GM23338 (cell line): ENCODE measurements around the gene RNF186. TPM values are rescaled to one million over a fixed set of nuclear protein-coding genes. Genes with fewer than 3 reads are reported as not detected.

Source experiments
- ATAC-seq: fragments of 200-7000 bp; cut with Tn5 transposase; 3 replicates; pipeline ENCODE4 v1.9.1; 2020
- DNase-seq: peaks from one replicate; pipeline ENCODE4 v3.0.0-alpha.2; 2015; ENCODE audit warnings: low spot score
- H2AFZ ChIP-seq: fragments of 200-600 bp; sonication (generic); 2 replicates; pipeline ENCODE4 v1.8.0; 2016; ENCODE audit warnings: antibody characterized with exemption, mild to moderate bottlenecking, moderate library complexity
- H3F3A ChIP-seq: fragments of 200-600 bp; sonication (generic); replicated peaks from 2 replicates; pipeline ENCODE4 v1.8.0; 2017; ENCODE audit warnings: antibody characterized with exemption, mixed run types, low read depth
- H3K27ac ChIP-seq: fragments of 200-600 bp; sonication (generic); 2 replicates; pipeline ENCODE4 v1.6.1; 2016; ENCODE audit warnings: low read depth
- H3K27me3 ChIP-seq: fragments of 200-600 bp; sonication (generic); 2 replicates; pipeline ENCODE4 v1.8.0; 2016; ENCODE audit warnings: mild to moderate bottlenecking, mixed run types, moderate library complexity; ENCODE audit not compliant: insufficient read depth
- H3K36me3 ChIP-seq: fragments of 200-600 bp; sonication (generic); 2 replicates; pipeline ENCODE4 v1.8.0; 2016; ENCODE audit warnings: mild to moderate bottlenecking; ENCODE audit not compliant: insufficient read depth
- H3K4me1 ChIP-seq: fragments of 200-600 bp; sonication (generic); 2 replicates; pipeline ENCODE4 v1.8.0; 2016; ENCODE audit warnings: mild to moderate bottlenecking, moderate library complexity; ENCODE audit not compliant: insufficient read depth
- H3K4me2 ChIP-seq: fragments of 200-600 bp; sonication (generic); 2 replicates; pipeline ENCODE4 v1.7.1; 2017; ENCODE audit warnings: mixed run types
- H3K4me3 ChIP-seq: fragments of 200-600 bp; sonication (generic); 2 replicates; pipeline ENCODE4 v1.6.1; 2016; ENCODE audit warnings: mixed run types
- H3K79me2 ChIP-seq: fragments of 200-600 bp; sonication (generic); replicated peaks from 2 replicates; pipeline ENCODE4 v1.8.0; 2017; ENCODE audit warnings: mild to moderate bottlenecking; ENCODE audit not compliant: insufficient read depth
- H3K9me2 ChIP-seq: fragments of 200-600 bp; sonication (generic); 2 replicates; pipeline ENCODE4 v1.8.0; 2017; ENCODE audit not compliant: insufficient read depth
- H4K20me1 ChIP-seq: fragments of 200-600 bp; sonication (generic); replicated peaks from 2 replicates; pipeline ENCODE4 v1.8.0; 2017; ENCODE audit warnings: mild to moderate bottlenecking; ENCODE audit not compliant: insufficient read depth
- H3K27ac Mint-ChIP-seq: 2 replicates; pipeline ENCODE4 v1.8.0; 2020; ENCODE audit warnings: inconsistent platforms, mild to moderate bottlenecking, moderate library complexity, mixed read lengths
- H3K27me3 Mint-ChIP-seq: 3 replicates; pipeline ENCODE4 v1.8.0; 2022; ENCODE audit warnings: low read depth, mild to moderate bottlenecking, moderate library complexity, mixed read lengths, inconsistent platforms; ENCODE audit not compliant: insufficient read depth, poor library complexity
- H3K36me3 Mint-ChIP-seq: 3 replicates; pipeline ENCODE4 v1.8.0; 2021; ENCODE audit warnings: low read depth, mild to moderate bottlenecking, inconsistent platforms, moderate library complexity, mixed read lengths
- H3K4me1 Mint-ChIP-seq: 3 replicates; pipeline ENCODE4 v1.8.0; 2020; ENCODE audit warnings: mild to moderate bottlenecking, inconsistent platforms, mixed read lengths
- H3K4me3 Mint-ChIP-seq: 3 replicates; pipeline ENCODE4 v1.8.0; 2021; ENCODE audit warnings: moderate library complexity, mild to moderate bottlenecking, inconsistent platforms, mixed read lengths
- H3K9me3 Mint-ChIP-seq: 3 replicates; pipeline ENCODE4 v1.8.0; 2020; ENCODE audit warnings: moderate library complexity, mild to moderate bottlenecking, inconsistent platforms, mixed read lengths
- CREB1 ChIP-seq: fragments of 250-450 bp; sonication (Bioruptor Pico); IDR thresholded peaks from 2 replicates; pipeline ENCODE4 v1.5.0; 2020; ENCODE audit warnings: low read depth, mild to moderate bottlenecking, moderate library complexity
- EZH2phosphoT487 ChIP-seq: fragments of 200-600 bp; sonication (generic); IDR thresholded peaks from one replicate; pipeline ENCODE4 v1.8.1; 2018; ENCODE audit warnings: antibody characterized with exemption; ENCODE audit not compliant: unreplicated experiment
- JUNB ChIP-seq: IDR thresholded peaks from one replicate; pipeline ENCODE4 v1.6.1; 2016; ENCODE audit warnings: antibody characterized with exemption; ENCODE audit not compliant: unreplicated experiment
- NANOG ChIP-seq: IDR thresholded peaks from 2 replicates; pipeline ENCODE4 v1.6.1; 2016; ENCODE audit warnings: antibody characterized with exemption, borderline replicate concordance
- STAT1 ChIP-seq: IDR thresholded peaks from one replicate; pipeline ENCODE4 v1.6.1; 2016; ENCODE audit warnings: antibody characterized with exemption; ENCODE audit not compliant: unreplicated experiment
- polyA plus RNA-seq: library from polyadenylated mRNA; unstranded; fragments of >200 nt; fragmentation: Nextera tagmentation; extraction: Ambion mirVana; gene quantifications from 2 replicates; pipeline ENCODE4 v1.2.1, GENCODE V29; 2016
- total RNA-seq: library from RNA; depleted of rRNA; stranded (reverse); fragments of >200 nt; shearing (Covaris generic); gene quantifications from 2 replicates; pipeline ENCODE4 v1.2.3, GENCODE V29; 2014
- TF ChIP-seq, protein P1 (sequence below): fragments of 250-450 bp; sonication (Bioruptor Pico); IDR thresholded peaks from 2 replicates; pipeline ENCODE4 v1.5.0; 2020; ENCODE audit warnings: mild to moderate bottlenecking, moderate library complexity
- TF ChIP-seq, protein P2 (sequence below): IDR thresholded peaks from 2 replicates; pipeline ENCODE4 v1.6.1; 2016; ENCODE audit warnings: antibody characterized with exemption
- TF ChIP-seq, protein P3 (sequence below): IDR thresholded peaks from one replicate; pipeline ENCODE4 v1.6.1; 2018; ENCODE audit warnings: antibody characterized with exemption; ENCODE audit not compliant: unreplicated experiment

RNF186 gene
- total and polyA plus RNA-seq, 2 experiments from 2014 or later, result not detected

DNA sequence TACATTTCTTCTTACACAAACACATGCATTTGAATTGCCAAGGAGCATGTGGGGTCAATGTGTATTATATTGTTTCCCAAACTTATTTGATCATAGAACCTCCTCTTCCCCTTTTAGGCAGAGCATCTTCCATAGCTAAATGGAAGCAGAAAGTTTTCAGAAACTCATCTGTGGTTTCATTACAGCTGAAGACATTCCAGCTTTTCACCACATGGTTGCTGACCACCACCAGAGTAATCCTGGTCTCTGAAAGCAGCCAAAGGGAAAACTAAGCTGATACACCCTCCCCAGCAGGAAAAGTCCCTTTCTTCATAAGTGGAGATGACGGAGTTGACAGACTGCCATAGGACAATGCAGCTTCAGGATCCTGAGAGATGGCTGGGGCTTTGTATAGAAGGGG lies 37.0 kb upstream of the RNF186 start:
- H2AFZ ChIP-seq, result no peak overlapping the region; the same call in 1 of the 2 replicates
- Mint-ChIP-seq H3K4me3 (no peak overlapping the region), H3K9me3 (no peaks in the 10 kb centered on the region), H3K4me1 (no peaks in the 10 kb centered on the region), H3K27ac (no peak overlapping the region), H3K36me3 (no peaks in the 10 kb centered on the region), H3K27me3 (peaks cover 2% of the 10 kb centered on the region)
- H3K4me2 ChIP-seq, result no peak overlapping the region
- H3K4me1 ChIP-seq, result no peaks in the 10 kb centered on the region
- ATAC-seq, result no peak
- no peaks in the 10 kb centered on the region for H3K27me3 ChIP-seq
- H3F3A ChIP-seq, result no peaks in the 10 kb centered on the region
- TF ChIP-seq CREB1 (CRISPR knock-in tag), result no peak
- TF ChIP-seq, protein P1, sequence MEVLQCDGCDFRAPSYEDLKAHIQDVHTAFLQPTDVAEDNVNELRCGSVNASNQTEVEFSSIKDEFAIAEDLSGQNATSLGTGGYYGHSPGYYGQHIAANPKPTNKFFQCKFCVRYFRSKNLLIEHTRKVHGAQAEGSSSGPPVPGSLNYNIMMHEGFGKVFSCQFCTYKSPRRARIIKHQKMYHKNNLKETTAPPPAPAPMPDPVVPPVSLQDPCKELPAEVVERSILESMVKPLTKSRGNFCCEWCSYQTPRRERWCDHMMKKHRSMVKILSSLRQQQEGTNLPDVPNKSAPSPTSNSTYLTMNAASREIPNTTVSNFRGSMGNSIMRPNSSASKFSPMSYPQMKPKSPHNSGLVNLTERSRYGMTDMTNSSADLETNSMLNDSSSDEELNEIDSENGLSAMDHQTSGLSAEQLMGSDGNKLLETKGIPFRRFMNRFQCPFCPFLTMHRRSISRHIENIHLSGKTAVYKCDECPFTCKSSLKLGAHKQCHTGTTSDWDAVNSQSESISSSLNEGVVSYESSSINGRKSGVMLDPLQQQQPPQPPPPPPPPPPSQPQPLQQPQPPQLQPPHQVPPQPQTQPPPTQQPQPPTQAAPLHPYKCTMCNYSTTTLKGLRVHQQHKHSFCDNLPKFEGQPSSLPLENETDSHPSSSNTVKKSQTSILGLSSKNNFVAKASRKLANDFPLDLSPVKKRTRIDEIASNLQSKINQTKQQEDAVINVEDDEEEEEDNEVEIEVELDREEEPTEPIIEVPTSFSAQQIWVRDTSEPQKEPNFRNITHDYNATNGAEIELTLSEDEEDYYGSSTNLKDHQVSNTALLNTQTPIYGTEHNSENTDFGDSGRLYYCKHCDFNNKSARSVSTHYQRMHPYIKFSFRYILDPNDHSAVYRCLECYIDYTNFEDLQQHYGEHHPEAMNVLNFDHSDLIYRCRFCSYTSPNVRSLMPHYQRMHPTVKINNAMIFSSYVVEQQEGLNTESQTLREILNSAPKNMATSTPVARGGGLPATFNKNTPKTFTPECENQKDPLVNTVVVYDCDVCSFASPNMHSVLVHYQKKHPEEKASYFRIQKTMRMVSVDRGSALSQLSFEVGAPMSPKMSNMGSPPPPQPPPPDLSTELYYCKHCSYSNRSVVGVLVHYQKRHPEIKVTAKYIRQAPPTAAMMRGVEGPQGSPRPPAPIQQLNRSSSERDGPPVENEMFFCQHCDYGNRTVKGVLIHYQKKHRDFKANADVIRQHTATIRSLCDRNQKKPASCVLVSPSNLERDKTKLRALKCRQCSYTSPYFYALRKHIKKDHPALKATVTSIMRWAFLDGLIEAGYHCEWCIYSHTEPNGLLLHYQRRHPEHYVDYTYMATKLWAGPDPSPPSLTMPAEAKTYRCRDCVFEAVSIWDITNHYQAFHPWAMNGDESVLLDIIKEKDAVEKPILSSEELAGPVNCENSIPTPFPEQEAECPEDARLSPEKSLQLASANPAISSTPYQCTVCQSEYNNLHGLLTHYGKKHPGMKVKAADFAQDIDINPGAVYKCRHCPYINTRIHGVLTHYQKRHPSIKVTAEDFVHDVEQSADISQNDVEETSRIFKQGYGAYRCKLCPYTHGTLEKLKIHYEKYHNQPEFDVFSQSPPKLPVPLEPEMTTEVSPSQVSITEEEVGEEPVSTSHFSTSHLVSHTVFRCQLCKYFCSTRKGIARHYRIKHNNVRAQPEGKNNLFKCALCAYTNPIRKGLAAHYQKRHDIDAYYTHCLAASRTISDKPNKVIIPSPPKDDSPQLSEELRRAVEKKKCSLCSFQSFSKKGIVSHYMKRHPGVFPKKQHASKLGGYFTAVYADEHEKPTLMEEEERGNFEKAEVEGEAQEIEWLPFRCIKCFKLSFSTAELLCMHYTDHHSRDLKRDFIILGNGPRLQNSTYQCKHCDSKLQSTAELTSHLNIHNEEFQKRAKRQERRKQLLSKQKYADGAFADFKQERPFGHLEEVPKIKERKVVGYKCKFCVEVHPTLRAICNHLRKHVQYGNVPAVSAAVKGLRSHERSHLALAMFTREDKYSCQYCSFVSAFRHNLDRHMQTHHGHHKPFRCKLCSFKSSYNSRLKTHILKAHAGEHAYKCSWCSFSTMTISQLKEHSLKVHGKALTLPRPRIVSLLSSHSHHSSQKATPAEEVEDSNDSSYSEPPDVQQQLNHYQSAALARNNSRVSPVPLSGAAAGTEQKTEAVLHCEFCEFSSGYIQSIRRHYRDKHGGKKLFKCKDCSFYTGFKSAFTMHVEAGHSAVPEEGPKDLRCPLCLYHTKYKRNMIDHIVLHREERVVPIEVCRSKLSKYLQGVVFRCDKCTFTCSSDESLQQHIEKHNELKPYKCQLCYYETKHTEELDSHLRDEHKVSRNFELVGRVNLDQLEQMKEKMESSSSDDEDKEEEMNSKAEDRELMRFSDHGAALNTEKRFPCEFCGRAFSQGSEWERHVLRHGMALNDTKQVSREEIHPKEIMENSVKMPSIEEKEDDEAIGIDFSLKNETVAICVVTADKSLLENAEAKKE (CRISPR knock-in tag), result no peak
- no peak for TF ChIP-seq JUNB
- no peak for TF ChIP-seq NANOG
- TF ChIP-seq, protein P2, sequence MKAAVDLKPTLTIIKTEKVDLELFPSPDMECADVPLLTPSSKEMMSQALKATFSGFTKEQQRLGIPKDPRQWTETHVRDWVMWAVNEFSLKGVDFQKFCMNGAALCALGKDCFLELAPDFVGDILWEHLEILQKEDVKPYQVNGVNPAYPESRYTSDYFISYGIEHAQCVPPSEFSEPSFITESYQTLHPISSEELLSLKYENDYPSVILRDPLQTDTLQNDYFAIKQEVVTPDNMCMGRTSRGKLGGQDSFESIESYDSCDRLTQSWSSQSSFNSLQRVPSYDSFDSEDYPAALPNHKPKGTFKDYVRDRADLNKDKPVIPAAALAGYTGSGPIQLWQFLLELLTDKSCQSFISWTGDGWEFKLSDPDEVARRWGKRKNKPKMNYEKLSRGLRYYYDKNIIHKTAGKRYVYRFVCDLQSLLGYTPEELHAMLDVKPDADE, result no peak
- TF ChIP-seq STAT1, result no peak
- TF ChIP-seq EZH2phosphoT487, result no peak
- TF ChIP-seq, protein P3, sequence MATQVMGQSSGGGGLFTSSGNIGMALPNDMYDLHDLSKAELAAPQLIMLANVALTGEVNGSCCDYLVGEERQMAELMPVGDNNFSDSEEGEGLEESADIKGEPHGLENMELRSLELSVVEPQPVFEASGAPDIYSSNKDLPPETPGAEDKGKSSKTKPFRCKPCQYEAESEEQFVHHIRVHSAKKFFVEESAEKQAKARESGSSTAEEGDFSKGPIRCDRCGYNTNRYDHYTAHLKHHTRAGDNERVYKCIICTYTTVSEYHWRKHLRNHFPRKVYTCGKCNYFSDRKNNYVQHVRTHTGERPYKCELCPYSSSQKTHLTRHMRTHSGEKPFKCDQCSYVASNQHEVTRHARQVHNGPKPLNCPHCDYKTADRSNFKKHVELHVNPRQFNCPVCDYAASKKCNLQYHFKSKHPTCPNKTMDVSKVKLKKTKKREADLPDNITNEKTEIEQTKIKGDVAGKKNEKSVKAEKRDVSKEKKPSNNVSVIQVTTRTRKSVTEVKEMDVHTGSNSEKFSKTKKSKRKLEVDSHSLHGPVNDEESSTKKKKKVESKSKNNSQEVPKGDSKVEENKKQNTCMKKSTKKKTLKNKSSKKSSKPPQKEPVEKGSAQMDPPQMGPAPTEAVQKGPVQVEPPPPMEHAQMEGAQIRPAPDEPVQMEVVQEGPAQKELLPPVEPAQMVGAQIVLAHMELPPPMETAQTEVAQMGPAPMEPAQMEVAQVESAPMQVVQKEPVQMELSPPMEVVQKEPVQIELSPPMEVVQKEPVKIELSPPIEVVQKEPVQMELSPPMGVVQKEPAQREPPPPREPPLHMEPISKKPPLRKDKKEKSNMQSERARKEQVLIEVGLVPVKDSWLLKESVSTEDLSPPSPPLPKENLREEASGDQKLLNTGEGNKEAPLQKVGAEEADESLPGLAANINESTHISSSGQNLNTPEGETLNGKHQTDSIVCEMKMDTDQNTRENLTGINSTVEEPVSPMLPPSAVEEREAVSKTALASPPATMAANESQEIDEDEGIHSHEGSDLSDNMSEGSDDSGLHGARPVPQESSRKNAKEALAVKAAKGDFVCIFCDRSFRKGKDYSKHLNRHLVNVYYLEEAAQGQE, result no peak
- H3K36me3 ChIP-seq, result no peaks in the 10 kb centered on the region
- no peaks in the 10 kb centered on the region for H4K20me1 ChIP-seq
- H3K79me2 ChIP-seq, result no peaks in the 10 kb centered on the region
- no peak for DNase-seq
- no peak overlapping the region for H3K27ac ChIP-seq
- H3K9me2 ChIP-seq, result no peaks in the 10 kb centered on the region
- no peak overlapping the region for H3K4me3 ChIP-seq
